HG02840 (cell line): Measurements from ENCODE around the gene RBM22.

Experiments
- ATAC-seq: cut with Tn5 transposase; IDR thresholded peaks from one replicate; pipeline ENCODE4 v1.9.1; 2021; ENCODE audit warnings: mild to moderate bottlenecking, moderate library complexity, moderate number of reproducible peaks; ENCODE audit not compliant: unreplicated experiment, low FRiP score

RBM22 gene

DNA sequence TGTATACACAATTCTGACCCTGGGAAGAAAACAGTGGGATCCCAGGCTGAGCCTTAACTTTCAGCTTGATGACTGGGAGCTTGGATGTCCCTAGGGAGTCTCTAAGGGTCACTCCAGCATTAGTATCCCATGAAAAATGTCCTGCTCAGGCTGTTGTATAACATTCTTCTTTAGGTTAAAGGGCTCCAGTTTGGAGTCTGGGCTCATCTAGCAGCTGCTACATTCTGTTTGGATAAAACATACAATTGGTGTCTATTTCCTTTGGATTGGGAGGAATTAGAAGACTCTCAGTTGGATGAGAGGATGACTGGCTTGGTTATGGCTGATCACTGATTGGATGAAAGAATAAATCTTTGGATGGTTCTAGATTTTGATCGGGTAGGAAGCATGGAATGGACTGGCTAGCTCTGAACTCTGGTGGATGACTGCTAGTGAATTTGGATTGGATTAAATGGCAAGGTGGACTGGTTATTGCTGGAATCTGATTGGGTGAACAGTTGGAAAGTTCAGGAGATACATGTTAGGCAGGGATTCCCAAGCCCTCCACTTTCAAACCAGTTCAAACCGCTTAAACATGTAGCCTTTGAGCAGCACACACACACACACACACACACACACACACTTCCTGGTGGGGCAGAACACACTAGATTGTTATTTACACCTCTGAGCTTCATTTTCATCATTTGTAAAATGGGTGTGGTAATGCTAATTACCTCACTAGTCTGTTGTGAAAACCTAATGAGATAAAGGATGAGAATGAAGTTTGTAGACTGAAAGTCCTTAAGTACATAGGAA lies 46.9 kb downstream of the RBM22 start:
- ATAC-seq, result no peak

DNA sequence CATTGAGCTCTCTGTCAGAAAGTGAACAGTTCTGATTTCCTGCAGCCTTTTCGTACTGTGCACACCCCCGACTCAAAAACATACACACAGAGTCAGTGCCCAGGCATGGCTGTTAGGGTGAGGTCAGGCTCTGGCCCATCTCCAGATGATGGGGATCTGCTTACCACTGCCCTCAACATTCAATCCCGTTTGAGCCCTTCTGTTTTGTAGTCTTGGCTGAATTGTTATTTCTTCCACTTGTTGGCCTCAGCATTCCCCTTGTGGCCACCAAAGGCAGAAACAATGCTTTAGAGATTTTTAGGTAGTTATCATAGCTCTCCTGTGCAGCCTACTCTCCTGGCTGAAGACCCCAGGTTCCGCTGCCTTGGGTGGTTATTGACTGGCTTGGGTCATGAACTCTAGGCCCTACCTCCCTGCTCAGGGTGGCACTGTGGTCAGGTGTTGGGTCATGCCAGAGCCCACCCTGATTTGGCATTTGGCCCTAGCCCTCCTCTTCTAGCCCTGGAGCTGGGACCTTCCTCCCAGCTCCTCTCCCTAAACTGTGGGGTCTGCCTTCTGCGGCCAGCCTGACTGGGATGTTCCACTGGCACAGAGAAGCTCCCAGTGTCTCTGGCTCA lies 47.6 kb downstream of the RBM22 start:
- ATAC-seq, result no peak

DNA sequence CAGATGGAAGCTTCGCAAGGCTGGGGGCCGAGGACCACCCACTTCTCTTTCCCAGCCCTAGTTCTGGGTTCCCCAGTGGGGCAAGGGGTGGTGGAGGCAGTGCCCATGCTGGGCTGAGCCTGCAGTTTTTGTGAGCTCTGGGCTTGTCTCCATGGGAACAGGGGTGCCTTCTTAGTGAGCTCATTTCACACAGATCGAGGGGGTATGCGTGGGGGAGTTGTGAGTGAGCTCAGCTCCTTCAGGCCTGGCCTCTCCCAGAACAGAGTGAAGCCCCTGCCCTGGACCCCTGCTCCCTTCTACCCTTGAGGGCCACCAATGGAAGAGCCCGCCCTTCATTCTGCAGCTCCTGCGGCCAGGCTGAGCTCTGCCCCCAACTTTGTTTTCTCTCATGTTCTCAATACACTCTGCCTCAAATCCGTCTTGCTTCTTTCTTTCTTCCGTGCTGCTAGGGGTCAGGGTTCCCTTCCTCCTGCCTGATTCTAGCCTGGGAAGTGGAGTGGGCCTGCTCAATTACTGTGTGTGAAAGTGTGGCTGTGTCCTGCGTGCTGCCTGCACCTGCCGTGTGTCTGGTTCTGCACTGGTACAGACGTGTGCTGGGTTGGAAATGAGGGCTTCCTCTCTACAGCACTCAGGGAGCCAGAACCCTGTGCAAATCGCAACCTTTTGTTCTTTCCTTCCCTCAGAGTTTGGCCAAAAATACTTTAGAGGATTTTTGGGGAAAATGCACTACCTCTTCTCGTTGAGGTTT lies 48.8 kb downstream of the RBM22 start:
- ATAC-seq, result no peak

DNA sequence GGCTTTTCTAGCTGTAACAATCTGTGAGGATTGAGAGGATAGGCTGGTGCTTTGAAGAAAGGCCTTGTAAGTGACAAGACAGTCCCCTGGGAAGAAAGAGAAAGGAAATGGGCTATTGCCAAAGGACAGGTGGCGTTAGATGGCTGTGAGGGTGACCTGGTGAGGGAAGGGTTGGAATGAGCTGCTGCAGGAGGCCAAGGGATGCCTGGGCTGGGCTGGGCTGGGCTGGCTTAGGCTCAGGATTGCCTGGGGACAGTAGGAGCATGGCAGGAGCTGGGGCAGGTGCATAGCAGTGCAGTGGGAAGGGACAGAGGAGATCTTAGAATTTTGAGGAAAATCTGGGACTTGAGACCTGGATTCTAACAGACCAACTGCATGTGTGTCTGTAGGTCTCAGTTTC lies 49.5 kb downstream of the RBM22 start:
- no peak for ATAC-seq

DNA sequence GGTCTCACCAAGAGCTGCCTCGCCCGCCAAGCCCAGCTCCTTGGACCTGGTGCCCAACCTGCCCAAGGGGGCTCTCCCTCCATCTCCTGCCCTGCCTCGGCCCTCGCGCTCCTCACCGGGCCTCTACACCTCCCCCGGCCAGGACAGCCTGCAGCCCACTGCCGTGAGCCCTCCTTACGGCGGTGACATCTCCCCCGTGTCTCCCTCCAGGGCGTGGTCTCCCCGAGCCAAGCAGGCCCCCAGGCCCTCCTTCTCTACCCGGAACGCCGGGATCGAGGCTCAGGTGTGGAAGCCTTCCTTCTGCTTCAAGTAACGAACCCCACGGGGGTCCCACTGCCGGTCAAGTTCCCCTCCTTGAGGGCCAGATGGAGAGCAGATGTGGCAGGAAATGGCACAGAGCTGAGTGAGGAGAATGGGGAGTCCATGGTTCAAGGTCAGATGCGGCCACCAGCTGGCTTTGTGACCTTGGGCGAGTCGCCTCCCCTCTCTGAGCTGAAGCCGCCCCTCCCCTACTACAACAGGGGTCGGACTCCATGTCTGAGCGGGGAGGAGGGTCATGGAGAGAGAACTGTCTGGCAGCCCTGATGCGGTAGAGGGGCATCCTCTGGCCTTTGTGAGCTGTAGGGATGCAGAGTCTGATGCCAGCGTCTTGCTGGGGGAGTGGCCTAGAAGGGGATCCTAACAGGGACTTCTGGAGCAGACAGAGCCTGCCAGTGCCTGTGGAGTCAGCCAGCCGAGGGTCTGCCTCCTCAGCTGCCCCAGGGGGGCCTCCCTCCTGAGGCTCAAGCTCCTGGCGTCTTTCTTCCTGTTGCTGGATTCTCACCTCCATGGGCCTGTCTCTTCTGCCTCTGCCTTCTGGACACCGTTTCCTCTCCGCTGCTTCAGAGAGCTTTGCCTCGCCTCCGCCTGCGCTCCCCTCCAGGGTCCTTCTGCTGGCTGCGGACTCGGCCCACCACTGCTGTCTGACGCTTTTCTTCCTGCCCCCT lies 50.5 kb downstream of the RBM22 start:
- ATAC-seq, result no peak

DNA sequence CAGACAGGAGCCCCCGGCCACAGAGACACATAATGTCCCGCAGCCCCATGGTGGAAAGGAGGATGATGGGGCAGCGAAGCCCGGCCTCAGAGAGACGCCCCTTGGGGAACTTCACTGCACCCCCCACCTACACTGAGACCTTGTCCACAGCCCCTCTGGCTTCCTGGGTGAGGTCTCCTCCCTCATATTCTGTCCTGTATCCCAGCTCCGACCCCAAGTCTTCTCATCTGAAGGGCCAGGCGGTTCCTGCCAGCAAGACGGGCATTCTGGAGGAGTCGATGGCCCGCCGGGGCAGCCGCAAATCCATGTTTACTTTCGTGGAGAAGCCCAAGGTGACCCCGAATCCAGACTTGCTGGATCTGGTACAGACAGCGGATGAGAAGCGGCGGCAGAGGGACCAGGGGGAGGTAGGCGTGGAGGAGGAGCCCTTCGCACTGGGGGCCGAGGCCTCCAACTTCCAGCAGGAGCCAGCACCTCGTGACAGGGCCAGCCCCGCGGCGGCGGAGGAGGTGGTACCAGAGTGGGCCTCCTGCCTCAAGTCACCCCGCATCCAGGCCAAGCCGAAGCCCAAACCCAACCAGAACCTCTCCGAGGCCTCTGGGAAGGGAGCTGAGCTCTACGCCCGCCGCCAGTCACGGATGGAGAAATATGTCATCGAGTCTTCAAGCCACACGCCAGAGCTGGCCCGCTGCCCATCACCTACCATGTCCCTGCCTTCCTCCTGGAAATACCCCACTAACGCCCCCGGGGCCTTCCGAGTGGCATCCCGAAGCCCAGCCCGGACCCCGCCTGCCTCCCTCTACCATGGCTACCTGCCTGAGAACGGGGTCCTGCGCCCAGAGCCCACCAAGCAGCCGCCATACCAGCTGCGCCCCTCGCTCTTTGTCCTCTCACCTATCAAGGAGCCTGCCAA lies 51.5 kb downstream of the RBM22 start:
- ATAC-seq, result no peak

DNA sequence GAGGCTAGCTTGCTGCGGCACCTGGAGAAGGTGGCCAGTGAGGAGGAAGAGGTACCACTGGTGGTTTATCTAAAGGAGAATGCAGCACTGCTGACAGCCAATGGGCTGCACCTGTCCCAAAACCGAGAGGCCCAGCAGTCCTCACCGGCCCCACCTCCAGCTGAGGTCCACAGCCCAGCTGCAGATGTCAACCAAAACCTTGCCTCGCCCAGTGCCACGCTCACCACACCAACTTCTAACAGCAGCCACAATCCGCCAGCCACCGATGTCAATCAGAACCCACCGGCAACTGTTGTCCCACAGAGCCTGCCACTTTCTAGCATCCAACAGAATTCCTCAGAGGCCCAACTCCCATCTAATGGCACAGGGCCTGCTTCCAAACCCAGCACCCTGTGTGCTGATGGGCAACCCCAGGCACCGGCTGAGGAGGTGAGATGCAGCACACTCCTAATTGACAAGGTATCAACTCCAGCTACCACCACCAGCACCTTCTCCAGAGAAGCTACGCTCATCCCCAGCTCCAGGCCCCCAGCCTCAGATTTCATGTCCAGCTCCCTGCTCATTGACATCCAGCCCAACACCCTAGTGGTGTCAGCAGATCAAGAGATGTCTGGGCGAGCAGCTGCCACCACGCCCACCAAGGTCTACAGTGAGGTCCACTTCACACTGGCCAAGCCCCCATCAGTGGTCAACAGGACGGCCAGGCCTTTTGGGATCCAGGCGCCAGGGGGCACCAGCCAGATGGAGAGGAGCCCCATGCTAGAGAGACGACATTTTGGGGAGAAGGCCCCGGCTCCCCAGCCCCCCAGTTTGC lies 52.4 kb downstream of the RBM22 start:
- no peak for ATAC-seq

DNA sequence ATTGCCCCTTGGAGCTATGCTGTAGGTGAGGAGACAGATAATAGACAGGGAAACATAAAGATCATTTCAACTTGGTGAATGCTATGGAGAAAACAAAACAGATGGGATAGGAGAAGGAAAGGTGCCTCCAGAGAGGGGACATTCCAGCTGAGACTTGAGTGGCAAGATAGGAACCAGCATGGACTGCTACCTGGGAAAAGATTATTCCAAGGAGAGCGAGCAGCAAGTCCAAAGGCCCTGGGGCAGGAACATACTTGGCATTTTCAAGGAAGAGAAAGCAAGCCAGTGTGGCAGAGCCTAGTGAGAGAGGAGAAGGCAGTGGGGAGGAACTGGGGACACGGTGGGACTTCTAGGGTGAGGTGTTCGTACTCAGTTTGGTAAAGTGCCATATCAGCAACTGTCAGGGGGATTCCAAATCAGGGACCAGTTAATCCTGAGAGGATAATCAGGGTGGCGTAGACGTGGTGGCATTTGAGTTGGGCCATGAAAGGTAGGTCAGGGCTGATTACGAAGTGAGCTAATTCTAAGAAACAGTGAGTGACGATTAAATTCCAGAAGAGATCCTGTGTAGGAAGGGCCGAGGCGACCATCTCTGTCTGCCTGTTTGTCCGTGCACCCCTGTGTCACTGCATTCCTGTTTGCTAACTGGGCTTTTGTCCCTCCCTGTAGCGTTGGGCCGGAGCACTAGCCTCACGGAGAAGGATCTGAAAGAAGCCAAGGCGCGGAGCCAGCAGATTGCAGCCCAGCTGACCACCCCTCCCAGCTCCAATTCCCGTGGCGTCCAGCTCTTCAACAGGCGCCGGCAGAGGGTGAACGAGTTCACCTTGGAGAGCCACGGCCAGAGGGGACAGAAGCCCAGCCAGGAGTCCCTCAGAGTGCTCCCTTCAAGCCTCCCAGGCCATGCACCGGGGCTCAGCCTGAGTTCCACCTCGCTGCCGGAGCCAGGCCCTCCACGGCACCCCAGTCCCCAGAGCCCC lies 53.3 kb downstream of the RBM22 start:
- ATAC-seq, result no peak

DNA sequence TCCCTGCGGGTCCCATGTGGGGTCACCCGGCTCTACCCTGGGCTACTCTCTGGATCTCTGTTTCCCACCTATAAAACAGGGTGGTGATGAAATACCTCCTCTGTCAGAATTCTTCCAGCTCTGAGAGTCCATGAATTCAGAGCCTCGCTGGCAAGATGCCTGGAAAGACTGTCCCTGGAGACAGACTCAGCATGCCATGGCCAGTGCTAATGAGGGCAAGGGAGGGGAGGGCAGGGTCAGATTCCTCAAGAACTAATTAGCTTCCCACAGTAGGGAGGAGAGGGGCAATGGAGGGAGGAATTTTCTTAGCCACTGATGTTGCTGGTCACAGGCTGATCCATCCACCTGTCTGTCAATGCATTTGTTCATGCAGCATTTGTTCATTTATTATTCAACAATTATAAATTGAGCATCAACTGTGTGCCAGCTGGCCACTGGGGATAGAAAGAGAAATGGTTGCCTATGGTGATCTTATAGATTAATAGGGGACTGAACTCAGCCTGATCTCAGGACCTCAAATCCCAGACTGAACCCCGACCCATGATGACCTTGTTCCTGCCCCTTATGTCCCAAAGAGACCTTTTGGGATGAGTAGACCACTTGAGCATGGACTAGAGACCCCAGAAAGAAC lies 55.7 kb downstream of the RBM22 start:
- no peak for ATAC-seq

DNA sequence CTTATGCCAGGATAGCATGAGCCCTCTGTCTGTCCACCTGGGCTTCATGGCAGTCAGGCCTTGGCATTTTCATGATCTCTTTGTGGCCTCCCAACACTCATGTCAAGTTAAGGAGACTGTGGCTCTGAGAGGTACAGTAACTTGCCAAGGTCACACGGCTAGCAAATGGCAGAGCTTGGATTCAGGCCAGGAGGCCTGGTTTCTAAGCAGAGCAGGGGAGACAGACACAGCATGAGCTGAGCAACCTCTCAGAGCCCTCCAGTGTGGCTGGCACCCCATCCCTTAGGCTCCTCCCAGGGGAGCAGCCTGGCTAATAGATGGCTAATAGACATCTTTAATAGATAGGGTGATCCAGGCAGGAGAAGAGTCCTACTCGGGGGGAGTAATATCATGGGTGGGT lies 56.3 kb downstream of the RBM22 start:
- ATAC-seq, result no peak

DNA sequence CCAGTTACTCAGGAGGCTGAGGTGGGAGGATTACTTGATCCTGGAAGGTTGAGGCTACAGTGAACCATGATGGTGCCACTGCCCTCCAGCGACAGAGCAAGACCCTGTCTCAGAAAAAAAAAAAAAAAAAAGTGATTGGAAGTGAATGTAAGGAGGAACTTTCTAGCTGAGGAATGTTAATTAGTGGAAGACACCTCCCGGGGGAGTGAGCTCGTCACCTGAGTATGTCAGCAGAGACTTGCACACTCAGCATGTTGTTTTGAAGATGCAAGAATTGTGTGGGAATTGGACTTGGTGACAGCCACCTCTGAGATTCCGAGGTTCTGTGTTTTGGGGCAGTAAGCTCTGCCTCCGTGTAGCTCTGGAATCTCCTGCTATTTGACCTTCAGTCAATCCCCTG lies 56.8 kb downstream of the RBM22 start:
- no peak for ATAC-seq

DNA sequence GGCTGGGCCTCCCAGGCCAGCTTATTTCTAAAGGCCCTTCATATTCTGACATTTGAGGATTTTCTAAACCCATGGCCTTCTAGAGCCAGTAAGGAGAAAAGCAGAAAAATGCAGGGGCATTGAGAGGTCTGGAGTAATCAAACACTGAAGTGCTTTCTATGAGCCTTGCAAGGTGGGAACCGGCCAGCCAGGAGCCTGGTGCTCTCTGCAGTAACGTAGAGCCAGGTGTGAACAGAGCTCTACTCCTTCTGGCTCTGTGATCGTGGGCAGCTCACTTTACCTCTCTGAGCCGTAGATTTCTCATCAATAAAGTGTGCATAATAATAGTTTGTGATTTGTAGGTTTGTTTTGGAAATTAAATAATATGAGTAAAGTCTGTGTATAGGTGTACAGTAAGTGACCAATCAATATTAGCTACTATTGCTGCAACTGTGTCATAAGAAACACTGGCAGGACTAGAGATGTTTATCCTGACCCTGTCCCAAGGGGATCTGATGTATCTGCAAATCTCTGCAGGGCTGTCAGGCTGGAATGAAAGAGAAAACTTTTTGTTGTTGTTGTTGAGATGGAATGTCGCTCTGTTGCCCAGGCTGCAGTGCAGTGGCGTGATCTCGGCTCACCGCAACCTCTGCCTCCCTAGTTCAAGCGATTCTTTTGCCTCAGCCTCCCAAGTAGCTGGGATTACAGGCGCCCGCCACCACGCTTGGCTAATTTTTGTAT lies 57.7 kb downstream of the RBM22 start:
- ATAC-seq, result no peak

DNA sequence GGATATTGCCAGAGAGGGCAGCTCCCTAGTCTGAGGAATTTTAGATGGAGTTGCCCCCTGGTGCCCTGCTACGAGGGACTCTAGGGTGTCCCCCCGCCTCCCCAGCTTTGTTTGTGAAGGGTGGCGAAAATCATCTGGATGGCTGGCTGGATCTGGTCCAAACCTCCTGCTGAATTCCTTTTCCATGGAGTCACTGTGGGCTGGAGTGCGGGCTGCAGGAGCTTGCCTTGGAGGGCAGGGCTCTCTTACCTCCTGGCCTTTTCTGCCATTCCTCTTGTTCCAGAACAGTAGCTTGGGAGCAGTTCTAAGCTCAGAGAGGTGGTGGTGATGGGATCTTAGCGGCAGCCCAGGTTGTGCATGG lies 58.3 kb downstream of the RBM22 start:
- no peak for ATAC-seq

DNA sequence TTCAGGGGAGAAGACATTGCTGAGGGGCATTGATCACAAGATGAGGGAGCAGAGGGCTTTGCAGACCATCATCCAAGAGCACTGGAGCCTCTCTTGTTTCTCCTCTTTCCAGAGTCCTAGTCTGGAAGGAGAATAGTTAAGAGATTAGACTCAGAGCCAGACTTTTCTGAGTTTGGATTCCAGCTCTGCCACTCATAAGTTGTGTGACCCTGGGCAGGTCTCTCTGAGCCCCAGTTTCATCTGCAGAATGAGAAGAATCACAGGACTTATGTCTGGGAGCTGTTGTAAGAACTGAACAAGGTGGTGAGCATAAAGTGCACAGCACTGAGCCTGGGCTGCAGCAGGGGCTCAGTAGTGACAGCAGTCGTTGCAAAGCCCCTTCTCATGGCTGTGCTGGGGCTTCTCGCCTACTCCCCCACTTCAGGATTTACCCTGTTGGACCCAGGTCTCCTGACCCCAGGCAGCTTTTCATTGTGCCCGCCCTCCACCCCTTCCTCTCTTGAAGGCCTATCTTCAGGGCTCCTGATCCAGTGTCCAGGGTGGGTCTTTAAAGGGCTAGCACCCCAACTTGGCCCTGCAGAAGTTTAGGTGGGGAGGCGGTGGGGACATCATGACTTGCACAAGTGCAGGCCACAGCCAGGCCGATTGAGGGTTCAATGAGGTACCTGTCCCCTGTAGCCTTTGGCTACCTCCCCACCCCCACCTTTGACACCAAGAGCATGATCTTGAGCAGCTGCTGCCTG lies 58.9 kb downstream of the RBM22 start:
- no peak for ATAC-seq

DNA sequence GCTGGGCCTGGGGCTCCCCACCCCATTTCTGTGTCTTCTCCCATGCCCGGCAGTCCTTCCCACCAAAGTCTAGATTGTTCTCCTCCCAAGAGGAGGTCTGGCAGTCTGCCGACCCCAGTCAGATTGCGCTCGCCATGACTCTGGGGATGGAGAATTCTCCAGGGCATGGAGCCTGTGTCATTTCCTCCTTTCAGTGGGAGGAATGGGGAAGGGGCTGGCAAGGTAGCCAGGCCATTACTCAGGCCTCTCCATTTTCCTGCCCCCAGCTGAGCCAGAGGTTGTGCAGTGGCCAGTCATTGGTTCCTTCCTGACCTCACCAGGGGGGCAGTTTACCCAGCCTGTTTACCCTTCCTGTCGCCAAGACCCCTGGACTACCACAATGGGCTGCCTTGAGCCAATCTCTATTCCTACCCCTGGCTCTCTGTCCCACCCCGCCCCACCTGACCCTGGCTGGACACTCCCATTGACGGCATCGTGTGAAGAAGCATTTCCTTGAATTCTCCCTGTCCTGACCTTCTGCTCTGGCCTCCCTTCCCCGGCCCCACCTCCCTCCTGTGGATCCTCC lies 59.8 kb downstream of the RBM22 start:
- no peak for ATAC-seq
